ENCODE measurements around the gene TCF4. TPM values are rescaled to one million over a fixed set of nuclear protein-coding genes. Genes with fewer than 3 reads are reported as not detected.

The TCF4 gene
- total RNA-seq, 1 donor from 2014 or later = 143 TPM

DNA sequence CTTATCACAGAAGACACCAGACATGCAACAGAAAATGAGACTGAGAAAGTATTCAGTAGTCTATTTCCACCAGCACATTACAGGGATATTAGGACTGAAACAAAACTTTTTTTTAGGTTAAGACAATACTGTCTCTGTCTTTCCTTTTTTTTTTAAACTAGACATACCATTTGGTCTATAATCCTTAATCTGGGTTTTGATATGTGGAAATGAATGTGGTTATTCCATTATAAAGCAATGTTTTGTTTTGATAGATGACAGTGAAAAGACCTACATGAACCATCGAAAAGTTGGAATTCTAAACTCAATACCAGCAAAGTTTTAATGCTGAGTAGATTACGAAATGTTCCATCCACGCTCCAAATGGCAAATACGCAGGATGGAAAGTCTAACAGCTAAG is 123.4 kb downstream of the TCF4 start:
- Histone ChIP-seq H3K4me3 (no peak overlapping the region), H3K9me3 (no peaks in the 10 kb centered on the region), H3K27me3 (no peaks in the 10 kb centered on the region), H3K36me3 (no peaks in the 10 kb centered on the region), H3K27ac (no peak overlapping the region), H3K4me1 (no peaks in the 10 kb centered on the region)
- intact Hi-C loops (cut with DNase I) = no loop called here
- TF ChIP-seq, protein P1, sequence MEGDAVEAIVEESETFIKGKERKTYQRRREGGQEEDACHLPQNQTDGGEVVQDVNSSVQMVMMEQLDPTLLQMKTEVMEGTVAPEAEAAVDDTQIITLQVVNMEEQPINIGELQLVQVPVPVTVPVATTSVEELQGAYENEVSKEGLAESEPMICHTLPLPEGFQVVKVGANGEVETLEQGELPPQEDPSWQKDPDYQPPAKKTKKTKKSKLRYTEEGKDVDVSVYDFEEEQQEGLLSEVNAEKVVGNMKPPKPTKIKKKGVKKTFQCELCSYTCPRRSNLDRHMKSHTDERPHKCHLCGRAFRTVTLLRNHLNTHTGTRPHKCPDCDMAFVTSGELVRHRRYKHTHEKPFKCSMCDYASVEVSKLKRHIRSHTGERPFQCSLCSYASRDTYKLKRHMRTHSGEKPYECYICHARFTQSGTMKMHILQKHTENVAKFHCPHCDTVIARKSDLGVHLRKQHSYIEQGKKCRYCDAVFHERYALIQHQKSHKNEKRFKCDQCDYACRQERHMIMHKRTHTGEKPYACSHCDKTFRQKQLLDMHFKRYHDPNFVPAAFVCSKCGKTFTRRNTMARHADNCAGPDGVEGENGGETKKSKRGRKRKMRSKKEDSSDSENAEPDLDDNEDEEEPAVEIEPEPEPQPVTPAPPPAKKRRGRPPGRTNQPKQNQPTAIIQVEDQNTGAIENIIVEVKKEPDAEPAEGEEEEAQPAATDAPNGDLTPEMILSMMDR (IDR thresholded peaks at IDR 0.05) = no peak
- ATAC-seq (no peak), DNase-seq (no peak)

DNA sequence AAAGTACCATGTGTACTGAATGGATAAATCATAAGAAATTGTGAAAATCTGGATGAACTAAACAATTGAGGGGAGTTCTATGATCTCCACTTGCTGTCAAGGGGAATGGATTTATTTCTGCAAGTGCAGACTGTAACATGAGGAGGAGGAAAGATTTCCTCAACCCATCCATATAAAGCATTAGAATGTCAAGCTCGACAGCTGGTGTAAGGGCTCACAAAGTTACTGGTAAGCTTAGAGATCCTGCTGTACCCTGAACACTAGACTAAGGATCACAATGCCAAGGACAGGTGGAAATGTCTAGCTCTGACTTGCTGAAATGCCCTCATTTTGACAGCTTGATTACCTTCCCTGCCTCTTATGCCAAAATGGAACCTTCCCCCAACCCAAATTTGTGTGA is 125.3 kb downstream of the TCF4 start:
- H3K36me3 ChIP-seq = no peaks in the 10 kb centered on the region
- no peaks in the 10 kb centered on the region for H3K4me1 ChIP-seq
- H3K4me3 ChIP-seq = no peak overlapping the region
- DNase-seq (no peak), ATAC-seq (no peak)
- TF ChIP-seq, protein P1 (IDR thresholded peaks at IDR 0.05) = no peak
- no peaks in the 10 kb centered on the region for H3K27me3 ChIP-seq
- H3K9me3 ChIP-seq = no peaks in the 10 kb centered on the region
- H3K27ac ChIP-seq = no peak overlapping the region
- intact Hi-C loops (cut with DNase I) = no loop called here

DNA sequence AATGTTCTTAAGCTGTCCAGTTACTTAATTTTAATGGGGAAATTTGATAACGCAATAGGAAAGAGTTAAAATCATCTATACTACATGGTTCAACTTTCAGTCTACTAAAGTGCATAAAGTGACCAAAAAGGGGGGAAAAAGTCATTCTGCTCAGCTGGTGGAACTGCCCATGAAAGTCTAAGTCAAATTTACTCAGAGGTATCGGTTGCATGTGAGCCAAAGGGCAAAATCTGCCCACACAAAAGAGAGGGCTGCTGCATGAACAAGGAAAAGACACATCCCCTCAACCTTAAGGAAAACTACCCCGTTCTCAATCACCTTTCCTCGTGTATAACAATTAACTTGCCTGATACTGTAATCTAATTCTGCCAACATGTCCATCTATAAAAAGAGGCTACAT is 126.1 kb downstream of the TCF4 start:
- TF ChIP-seq, protein P1 (IDR thresholded peaks at IDR 0.05) = no peak
- no peaks in the 10 kb centered on the region for H3K27me3 ChIP-seq
- intact Hi-C loops (cut with DNase I) = no loop called here
- no peak overlapping the region for H3K27ac ChIP-seq
- H3K36me3 ChIP-seq = no peaks in the 10 kb centered on the region
- DNase-seq (no peak), ATAC-seq (no peak)
- no peaks in the 10 kb centered on the region for H3K4me1 ChIP-seq
- no peak overlapping the region for H3K4me3 ChIP-seq
- H3K9me3 ChIP-seq = no peaks in the 10 kb centered on the region

DNA sequence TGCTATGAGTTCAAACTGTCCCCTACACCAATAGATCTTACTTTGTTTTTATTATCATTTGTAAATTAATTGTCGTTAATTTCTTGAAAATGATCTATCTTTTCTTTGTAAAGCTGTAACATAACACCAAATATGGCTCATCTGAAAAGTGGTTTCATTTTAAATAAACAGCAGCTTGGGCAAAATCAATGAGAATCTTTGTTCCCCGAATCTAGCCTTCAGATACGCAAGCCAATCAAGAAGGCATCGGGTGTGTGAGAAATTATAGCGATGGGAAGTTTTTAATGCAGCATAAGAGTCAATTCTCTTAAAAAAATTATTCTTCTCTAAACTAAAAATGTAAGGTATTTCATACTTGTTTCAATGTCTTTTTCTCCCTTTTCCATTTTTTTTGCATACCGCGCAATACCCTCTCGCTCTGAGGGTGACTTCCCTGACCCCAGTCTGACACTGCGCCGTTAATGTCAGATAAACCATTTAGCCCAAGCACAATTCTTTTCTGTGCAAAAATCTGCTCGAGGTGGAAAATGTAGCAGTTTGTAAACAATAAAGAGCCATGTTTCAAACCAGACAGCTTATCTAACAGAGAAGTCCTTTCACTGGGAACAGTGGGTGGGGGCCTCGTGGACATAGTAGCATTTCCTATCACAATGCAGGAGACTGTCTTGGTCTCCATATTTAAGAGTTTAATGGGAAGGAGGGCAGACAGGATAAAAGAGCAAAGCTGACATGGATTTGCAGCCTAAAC is 129.4 kb downstream of the TCF4 start:
- DNase-seq (no peak), ATAC-seq (no peak)
- Histone ChIP-seq H3K27me3 (no peaks in the 10 kb centered on the region), H3K36me3 (no peaks in the 10 kb centered on the region), H3K4me1 (no peaks in the 10 kb centered on the region), H3K27ac (no peak overlapping the region), H3K4me3 (no peak overlapping the region), H3K9me3 (no peaks in the 10 kb centered on the region)
- TF ChIP-seq, protein P1 (IDR thresholded peaks at IDR 0.05) = no peak
- intact Hi-C loops (cut with DNase I) = no loop called here

DNA sequence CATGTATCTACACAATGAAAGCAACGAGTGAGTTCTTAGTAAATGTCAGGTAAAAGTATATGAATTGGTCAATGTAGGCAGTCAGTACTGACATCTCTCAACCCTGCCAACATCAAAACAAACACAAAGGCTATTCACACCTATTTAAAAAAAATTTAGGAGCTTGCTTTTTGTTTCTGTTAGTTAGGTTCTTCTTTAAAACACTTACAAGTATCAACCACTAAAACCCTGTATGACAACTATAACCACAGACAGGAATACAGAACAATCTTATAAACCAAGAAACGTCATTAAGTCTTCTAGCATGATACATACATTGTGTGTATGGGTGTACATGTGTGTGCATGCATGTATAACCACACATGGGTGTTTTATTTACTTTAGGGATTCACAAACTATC is 131.0 kb downstream of the TCF4 start:
- ATAC-seq = no peak
- H3K4me1 ChIP-seq = no peaks in the 10 kb centered on the region

More for the DNA sequence above, 131.0 kb downstream of the TCF4 start:
- H3K27me3 ChIP-seq = no peaks in the 10 kb centered on the region
- no peak overlapping the region for H3K27ac ChIP-seq
- DNase-seq = no peak
- TF ChIP-seq, protein P1 (IDR thresholded peaks at IDR 0.05) = no peak
- intact Hi-C loops (cut with DNase I) = no loop called here
- H3K36me3 ChIP-seq = no peaks in the 10 kb centered on the region
- no peaks in the 10 kb centered on the region for H3K9me3 ChIP-seq
- no peak overlapping the region for H3K4me3 ChIP-seq
